Urothelium cell line (cell line): ENCODE results near the gene VGLL3.
A peak's percentile ranks its signal among the peaks of the same experiment; 100 is the strongest.

Source experiments
- DNase-seq: peaks from one replicate; pipeline ENCODE4 v3.0.0; 2011; ENCODE audit warnings: low spot score, mixed read lengths
- FAIRE-seq: peaks from 2 replicates; lab custom pipeline; 2011; peaks lifted over from hg19 to GRCh38; lab: Jason Lieb, UNC

Gene VGLL3

GRCh38 chr3:86954747-86955146 is 36.2 kb downstream of the VGLL3 start:
- DNase-seq = no peak
- FAIRE-seq = no peak

- FAIRE-seq (no peak), DNase-seq (no peak)
Observed at GRCh38 chr3:86954226-86954625, 36.7 kb downstream of the VGLL3 start.

GRCh38 chr3:86951322-86951721 is 39.6 kb downstream of the VGLL3 start:
- DNase-seq = no peak
- FAIRE-seq = no peak

- DNase-seq (no peak), FAIRE-seq (no peak)
Observed at GRCh38 chr3:86950717-86951116, 40.2 kb downstream of the VGLL3 start.

GRCh38 chr3:86949850-86950249 is 41.1 kb downstream of the VGLL3 start:
- DNase-seq (no peak), FAIRE-seq (no peak)

GRCh38 chr3:86948822-86949221 is 42.1 kb downstream of the VGLL3 start:
- DNase-seq = no peak
- no peak for FAIRE-seq

- no peak for DNase-seq
- no peak for FAIRE-seq
Observed at GRCh38 chr3:86942206-86942605, 48.7 kb downstream of the VGLL3 start.

GRCh38 chr3:86938416-86939105 is 52.4 kb downstream of the VGLL3 start:
- DNase-seq (no peak), FAIRE-seq (no peak)

- FAIRE-seq (no peak), DNase-seq (peak; percentile 4)
Observed at GRCh38 chr3:86937306-86937791, 53.6 kb downstream of the VGLL3 start.

GRCh38 chr3:86934851-86935250 is 56.1 kb downstream of the VGLL3 start:
- no peak for FAIRE-seq
- no peak for DNase-seq

GRCh38 chr3:86930831-86931230 is 60.1 kb downstream of the VGLL3 start:
- no peak for FAIRE-seq
- no peak for DNase-seq

- no peak for FAIRE-seq
- no peak for DNase-seq
Observed at GRCh38 chr3:86930181-86930580, 60.8 kb downstream of the VGLL3 start.

- DNase-seq (no peak), FAIRE-seq (no peak)
Observed at GRCh38 chr3:86929046-86929445, 61.9 kb downstream of the VGLL3 start.

- FAIRE-seq = no peak
- DNase-seq = peak; percentile 53
Observed at GRCh38 chr3:86923071-86923491, 67.9 kb downstream of the VGLL3 start.

GRCh38 chr3:86921971-86922680 is 68.8 kb downstream of the VGLL3 start:
- DNase-seq = no peak
- no peak for FAIRE-seq

GRCh38 chr3:86914670-86915069 is 76.3 kb downstream of the VGLL3 start:
- no peak for DNase-seq
- no peak for FAIRE-seq

GRCh38 chr3:86913160-86913559 is 77.8 kb downstream of the VGLL3 start:
- DNase-seq (no peak), FAIRE-seq (no peak)

GRCh38 chr3:86895202-86895601 is 95.7 kb downstream of the VGLL3 start:
- DNase-seq = no peak
- FAIRE-seq = no peak

- FAIRE-seq = no peak
- DNase-seq = no peak
Observed at GRCh38 chr3:86890741-86891396, 100.1 kb downstream of the VGLL3 start.
